ENCODE data around the gene ZSWIM5.
A peak's percentile ranks its signal among the peaks of the same experiment; 100 is the strongest.

Gene ZSWIM5

GRCh38 chr1:45059829-45060228 is 146.6 kb downstream of the ZSWIM5 start:
- Histone ChIP-seq H3K18ac (ENCODE audit: low read length) (no peak overlapping the region), H3K4me2 (ENCODE audit: low read length) (no peak overlapping the region), H4K5ac (ENCODE audit: low read length) (no peak overlapping the region), H3K9ac (ENCODE audit: low read length) (no peak overlapping the region), H4K8ac (ENCODE audit: low read depth, low read length) (no peak overlapping the region), H3K79me2 (ENCODE audit: control insufficient read depth, insufficient read depth, low read length) (no peaks in the 10 kb centered on the region), H3K56ac (ENCODE audit: low read length) (no peak overlapping the region), H2BK5ac (ENCODE audit: low read length) (no peak overlapping the region), H3K36me3 (ENCODE audit: control insufficient read depth, insufficient read depth, low read length) (peaks cover 2% of the 10 kb centered on the region), H3K79me1 (ENCODE audit: low read length) (no peaks in the 10 kb centered on the region), H3K27me3 (ENCODE audit: insufficient read depth, low read length, poor library complexity) (no peaks in the 10 kb centered on the region), H2AK5ac (ENCODE audit: low read length) (no peak overlapping the region), H3K4ac (ENCODE audit: low read depth, low read length) (no peak overlapping the region), H2BK15ac (replicated peaks; ENCODE audit: low read depth) (no peak overlapping the region), H3K27ac (ENCODE audit: low read depth, low read length) (no peak overlapping the region), H2BK120ac (ENCODE audit: low read depth, low read length) (no peak overlapping the region), H3K4me1 (ENCODE audit: control insufficient read depth, low read depth, low read length) (no peaks in the 10 kb centered on the region), H3K4me3 (ENCODE audit: low read length) (no peak overlapping the region), H3K23ac (ENCODE audit: low read length) (no peak overlapping the region)
- WGBS (ENCODE audit: extremely low coverage, insufficient coverage, low lambda C conversion rate) = no CpG with 5 or more reads among the region's 2 CpGs
- no peak for DNase-seq

GRCh38 chr1:45057542-45057941 is 148.9 kb downstream of the ZSWIM5 start:
- no peak overlapping the region for H3K27ac ChIP-seq (ENCODE audit: low read depth, low read length)
- H2BK15ac ChIP-seq (replicated peaks; ENCODE audit: low read depth) = no peak overlapping the region
- H3K9ac ChIP-seq (ENCODE audit: low read length) = no peak overlapping the region
- H3K4me1 ChIP-seq (ENCODE audit: control insufficient read depth, low read depth, low read length) = no peaks in the 10 kb centered on the region
- no peak overlapping the region for H4K5ac ChIP-seq (ENCODE audit: low read length)
- no peak overlapping the region for H2AK5ac ChIP-seq (ENCODE audit: low read length)
- no peak overlapping the region for H3K56ac ChIP-seq (ENCODE audit: low read length)
- H2BK5ac ChIP-seq (ENCODE audit: low read length) = no peak overlapping the region
- H3K36me3 ChIP-seq (ENCODE audit: control insufficient read depth, insufficient read depth, low read length) = peaks cover 2% of the 10 kb centered on the region
- H3K4ac ChIP-seq (ENCODE audit: low read depth, low read length) = no peak overlapping the region
- H3K4me2 ChIP-seq (ENCODE audit: low read length) = no peak overlapping the region
- H3K23ac ChIP-seq (ENCODE audit: low read length) = no peak overlapping the region
- no peak overlapping the region for H4K8ac ChIP-seq (ENCODE audit: low read depth, low read length)
- no CpG with 5 or more reads among the region's 1 CpG for WGBS (ENCODE audit: extremely low coverage, insufficient coverage, low lambda C conversion rate)
- no peak overlapping the region for H3K4me3 ChIP-seq (ENCODE audit: low read length)
- no peaks in the 10 kb centered on the region for H3K79me1 ChIP-seq (ENCODE audit: low read length)
- no peak for DNase-seq
- H3K79me2 ChIP-seq (ENCODE audit: control insufficient read depth, insufficient read depth, low read length) = no peaks in the 10 kb centered on the region
- H3K18ac ChIP-seq (ENCODE audit: low read length) = no peak overlapping the region
- H3K27me3 ChIP-seq (ENCODE audit: insufficient read depth, low read length, poor library complexity) = no peaks in the 10 kb centered on the region
- H2BK120ac ChIP-seq (ENCODE audit: low read depth, low read length) = no peak overlapping the region

- no peaks in the 10 kb centered on the region for H3K27me3 ChIP-seq (ENCODE audit: insufficient read depth, low read length, poor library complexity)
- no peak overlapping the region for H3K18ac ChIP-seq (ENCODE audit: low read length)
- H3K4me1 ChIP-seq (ENCODE audit: control insufficient read depth, low read depth, low read length) = no peaks in the 10 kb centered on the region
- H2BK5ac ChIP-seq (ENCODE audit: low read length) = no peak overlapping the region
- no peak for DNase-seq
- no peak overlapping the region for H4K5ac ChIP-seq (ENCODE audit: low read length)
- H2BK15ac ChIP-seq (replicated peaks; ENCODE audit: low read depth) = no peak overlapping the region
- H3K4me3 ChIP-seq (ENCODE audit: low read length) = no peak overlapping the region
- no peak overlapping the region for H3K56ac ChIP-seq (ENCODE audit: low read length)
- no peak overlapping the region for H4K8ac ChIP-seq (ENCODE audit: low read depth, low read length)
- no peak overlapping the region for H3K4ac ChIP-seq (ENCODE audit: low read depth, low read length)
- WGBS (ENCODE audit: extremely low coverage, insufficient coverage, low lambda C conversion rate) = no CpG with 5 or more reads among the region's 2 CpGs
- no peak overlapping the region for H3K4me2 ChIP-seq (ENCODE audit: low read length)
- H3K9ac ChIP-seq (ENCODE audit: low read length) = no peak overlapping the region
- no peak overlapping the region for H2AK5ac ChIP-seq (ENCODE audit: low read length)
- H3K79me2 ChIP-seq (ENCODE audit: control insufficient read depth, insufficient read depth, low read length) = no peaks in the 10 kb centered on the region
- H3K27ac ChIP-seq (ENCODE audit: low read depth, low read length) = no peak overlapping the region
- no peak overlapping the region for H2BK120ac ChIP-seq (ENCODE audit: low read depth, low read length)
- no peaks in the 10 kb centered on the region for H3K36me3 ChIP-seq (ENCODE audit: control insufficient read depth, insufficient read depth, low read length)
- H3K79me1 ChIP-seq (ENCODE audit: low read length) = no peaks in the 10 kb centered on the region
- H3K23ac ChIP-seq (ENCODE audit: low read length) = no peak overlapping the region
Measured at GRCh38 chr1:45051005-45051772, 155.2 kb downstream of the ZSWIM5 start.

GRCh38 chr1:45047032-45047431 is 159.4 kb downstream of the ZSWIM5 start:
- Histone ChIP-seq H3K9ac (ENCODE audit: low read length) (no peak overlapping the region), H3K56ac (ENCODE audit: low read length) (no peak overlapping the region), H3K4ac (ENCODE audit: low read depth, low read length) (no peak overlapping the region), H3K79me2 (ENCODE audit: control insufficient read depth, insufficient read depth, low read length) (no peaks in the 10 kb centered on the region), H3K27me3 (ENCODE audit: insufficient read depth, low read length, poor library complexity) (no peaks in the 10 kb centered on the region), H3K4me1 (ENCODE audit: control insufficient read depth, low read depth, low read length) (no peaks in the 10 kb centered on the region), H2AK5ac (ENCODE audit: low read length) (no peak overlapping the region), H4K8ac (ENCODE audit: low read depth, low read length) (no peak overlapping the region), H3K27ac (ENCODE audit: low read depth, low read length) (no peak overlapping the region), H3K36me3 (ENCODE audit: control insufficient read depth, insufficient read depth, low read length) (no peaks in the 10 kb centered on the region), H3K23ac (ENCODE audit: low read length) (no peak overlapping the region), H3K18ac (ENCODE audit: low read length) (no peak overlapping the region), H2BK120ac (ENCODE audit: low read depth, low read length) (no peak overlapping the region), H3K79me1 (ENCODE audit: low read length) (no peaks in the 10 kb centered on the region), H3K4me3 (ENCODE audit: low read length) (no peak overlapping the region), H4K5ac (ENCODE audit: low read length) (no peak overlapping the region), H3K4me2 (ENCODE audit: low read length) (no peak overlapping the region), H2BK15ac (replicated peaks; ENCODE audit: low read depth) (no peak overlapping the region), H2BK5ac (ENCODE audit: low read length) (no peak overlapping the region)
- no CpG with 5 or more reads among the region's 5 CpGs for WGBS (ENCODE audit: extremely low coverage, insufficient coverage, low lambda C conversion rate)
- DNase-seq = no peak

GRCh38 chr1:45044916-45045315 is 161.5 kb downstream of the ZSWIM5 start:
- H2BK5ac ChIP-seq (ENCODE audit: low read length) = no peak overlapping the region
- WGBS (ENCODE audit: extremely low coverage, insufficient coverage, low lambda C conversion rate) = no CpG with 5 or more reads among the region's 1 CpG
- no peak overlapping the region for H4K5ac ChIP-seq (ENCODE audit: low read length)
- no peak overlapping the region for H3K4me3 ChIP-seq (ENCODE audit: low read length)
- no peak overlapping the region for H2BK120ac ChIP-seq (ENCODE audit: low read depth, low read length)
- H3K4me2 ChIP-seq (ENCODE audit: low read length) = no peak overlapping the region
- no peak overlapping the region for H4K8ac ChIP-seq (ENCODE audit: low read depth, low read length)
- no peak overlapping the region for H3K4ac ChIP-seq (ENCODE audit: low read depth, low read length)
- no peaks in the 10 kb centered on the region for H3K27me3 ChIP-seq (ENCODE audit: insufficient read depth, low read length, poor library complexity)
- H3K9ac ChIP-seq (ENCODE audit: low read length) = no peak overlapping the region
- H2AK5ac ChIP-seq (ENCODE audit: low read length) = no peak overlapping the region
- no peaks in the 10 kb centered on the region for H3K4me1 ChIP-seq (ENCODE audit: control insufficient read depth, low read depth, low read length)
- no peak overlapping the region for H3K56ac ChIP-seq (ENCODE audit: low read length)
- H3K36me3 ChIP-seq (ENCODE audit: control insufficient read depth, insufficient read depth, low read length) = no peaks in the 10 kb centered on the region
- H3K18ac ChIP-seq (ENCODE audit: low read length) = no peak overlapping the region
- H3K79me2 ChIP-seq (ENCODE audit: control insufficient read depth, insufficient read depth, low read length) = no peaks in the 10 kb centered on the region
- no peak overlapping the region for H2BK15ac ChIP-seq (replicated peaks; ENCODE audit: low read depth)
- H3K23ac ChIP-seq (ENCODE audit: low read length) = no peak overlapping the region
- H3K79me1 ChIP-seq (ENCODE audit: low read length) = no peaks in the 10 kb centered on the region
- H3K27ac ChIP-seq (ENCODE audit: low read depth, low read length) = no peak overlapping the region
- DNase-seq = no peak

GRCh38 chr1:45043094-45043493 is 163.3 kb downstream of the ZSWIM5 start:
- Histone ChIP-seq H4K8ac (ENCODE audit: low read depth, low read length) (no peak overlapping the region), H3K4me1 (ENCODE audit: control insufficient read depth, low read depth, low read length) (no peaks in the 10 kb centered on the region), H3K4ac (ENCODE audit: low read depth, low read length) (no peak overlapping the region), H3K79me1 (ENCODE audit: low read length) (no peaks in the 10 kb centered on the region), H3K56ac (ENCODE audit: low read length) (no peak overlapping the region), H3K9ac (ENCODE audit: low read length) (no peak overlapping the region), H3K79me2 (ENCODE audit: control insufficient read depth, insufficient read depth, low read length) (no peaks in the 10 kb centered on the region), H3K4me2 (ENCODE audit: low read length) (no peak overlapping the region), H3K18ac (ENCODE audit: low read length) (no peak overlapping the region), H3K36me3 (ENCODE audit: control insufficient read depth, insufficient read depth, low read length) (no peaks in the 10 kb centered on the region), H3K27me3 (ENCODE audit: insufficient read depth, low read length, poor library complexity) (no peaks in the 10 kb centered on the region), H4K5ac (ENCODE audit: low read length) (no peak overlapping the region), H2AK5ac (ENCODE audit: low read length) (no peak overlapping the region), H2BK15ac (replicated peaks; ENCODE audit: low read depth) (no peak overlapping the region), H3K23ac (ENCODE audit: low read length) (no peak overlapping the region), H2BK120ac (ENCODE audit: low read depth, low read length) (no peak overlapping the region), H3K4me3 (ENCODE audit: low read length) (no peak overlapping the region), H3K27ac (ENCODE audit: low read depth, low read length) (no peak overlapping the region), H2BK5ac (ENCODE audit: low read length) (no peak overlapping the region)
- no CpG with 5 or more reads among the region's 5 CpGs for WGBS (ENCODE audit: extremely low coverage, insufficient coverage, low lambda C conversion rate)
- DNase-seq = peak; percentile 29
